Measurements from ENCODE around the gene KLF6. TPM values are rescaled to one million over a fixed set of nuclear protein-coding genes. Genes with fewer than 3 reads are reported as not detected.

The KLF6 gene
- total RNA-seq, 1 donor from 2014 or later, result 88.6 TPM

DNA sequence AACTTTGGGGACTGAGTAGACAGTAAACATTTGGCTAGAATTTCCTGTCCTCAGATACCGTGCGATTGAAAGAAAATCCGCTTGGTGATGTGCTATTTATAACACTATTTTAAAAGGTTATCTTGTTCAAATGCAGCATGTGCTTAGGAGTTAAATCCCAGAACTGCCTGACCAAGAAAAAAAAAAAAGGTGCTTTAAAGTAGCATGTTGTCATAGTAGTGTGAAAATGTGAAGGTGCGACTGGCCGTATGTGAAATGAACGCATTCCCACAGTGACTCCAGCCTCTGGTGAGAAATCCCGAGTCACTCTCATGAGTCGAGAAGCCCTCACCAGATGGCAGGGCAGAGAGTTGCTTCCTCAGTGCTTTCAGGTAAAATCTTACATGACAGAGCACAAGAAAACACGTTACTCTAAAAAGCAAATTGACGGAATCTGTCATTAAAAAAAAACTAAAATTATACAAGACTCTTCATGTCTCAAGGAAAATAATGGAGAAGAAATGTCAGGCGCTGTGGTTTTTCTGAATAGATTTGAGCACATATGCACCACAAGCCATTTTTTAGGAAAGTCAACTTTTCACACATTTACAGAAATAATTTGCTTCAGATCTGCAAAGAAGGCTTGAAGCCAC is 18.4 kb upstream of the KLF6 start:
- TF ChIP-seq, protein P1, sequence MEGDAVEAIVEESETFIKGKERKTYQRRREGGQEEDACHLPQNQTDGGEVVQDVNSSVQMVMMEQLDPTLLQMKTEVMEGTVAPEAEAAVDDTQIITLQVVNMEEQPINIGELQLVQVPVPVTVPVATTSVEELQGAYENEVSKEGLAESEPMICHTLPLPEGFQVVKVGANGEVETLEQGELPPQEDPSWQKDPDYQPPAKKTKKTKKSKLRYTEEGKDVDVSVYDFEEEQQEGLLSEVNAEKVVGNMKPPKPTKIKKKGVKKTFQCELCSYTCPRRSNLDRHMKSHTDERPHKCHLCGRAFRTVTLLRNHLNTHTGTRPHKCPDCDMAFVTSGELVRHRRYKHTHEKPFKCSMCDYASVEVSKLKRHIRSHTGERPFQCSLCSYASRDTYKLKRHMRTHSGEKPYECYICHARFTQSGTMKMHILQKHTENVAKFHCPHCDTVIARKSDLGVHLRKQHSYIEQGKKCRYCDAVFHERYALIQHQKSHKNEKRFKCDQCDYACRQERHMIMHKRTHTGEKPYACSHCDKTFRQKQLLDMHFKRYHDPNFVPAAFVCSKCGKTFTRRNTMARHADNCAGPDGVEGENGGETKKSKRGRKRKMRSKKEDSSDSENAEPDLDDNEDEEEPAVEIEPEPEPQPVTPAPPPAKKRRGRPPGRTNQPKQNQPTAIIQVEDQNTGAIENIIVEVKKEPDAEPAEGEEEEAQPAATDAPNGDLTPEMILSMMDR (IDR thresholded peaks at IDR 0.05; ENCODE audit: partially characterized antibody, unreplicated experiment), result no peak
- DNase-seq, result no peak
- Mint-ChIP-seq H3K36me3 (ENCODE audit: unreplicated experiment) (no peaks in the 10 kb centered on the region), H3K4me1 (ENCODE audit: low read depth, unreplicated experiment) (peaks cover 34% of the 10 kb centered on the region), H3K4me3 (ENCODE audit: unreplicated experiment) (no peak overlapping the region), H3K27ac (ENCODE audit: unreplicated experiment) (peak overlapping the region; percentile 67), H3K9me3 (ENCODE audit: unreplicated experiment) (peaks cover 3% of the 10 kb centered on the region), H3K27me3 (ENCODE audit: unreplicated experiment) (peaks cover 1% of the 10 kb centered on the region)

DNA sequence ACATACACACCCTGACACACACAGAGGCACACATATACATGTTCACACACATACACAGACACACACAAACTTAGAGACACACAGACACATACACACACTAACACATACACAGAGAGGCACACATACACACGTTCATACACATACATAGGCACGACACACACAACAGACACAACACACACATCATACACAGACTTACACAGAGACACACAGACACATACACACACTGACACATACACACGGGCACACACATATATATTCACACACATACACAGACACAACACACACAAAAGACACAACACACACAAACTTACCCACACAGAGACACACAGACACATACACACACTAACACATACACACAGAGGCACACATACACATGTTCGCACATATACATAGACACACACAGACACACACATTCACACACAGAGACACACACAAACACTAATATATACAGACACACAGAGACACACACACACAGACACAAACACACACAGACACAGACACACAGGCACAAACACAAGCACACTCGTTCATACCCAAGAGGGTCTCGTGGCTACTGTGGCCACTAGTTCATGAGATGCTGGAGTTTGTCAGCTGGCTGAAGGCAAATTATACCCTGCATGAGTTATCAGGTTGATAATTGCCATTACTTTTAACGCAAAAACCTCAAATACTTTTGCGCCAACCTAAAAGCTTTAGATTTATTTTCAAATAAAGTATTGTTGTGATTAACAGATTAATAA is 17.7 kb upstream of the KLF6 start:
- no peak for DNase-seq
- no peak overlapping the region for H3K27ac Mint-ChIP-seq (ENCODE audit: unreplicated experiment)
- H3K4me1 Mint-ChIP-seq (ENCODE audit: low read depth, unreplicated experiment), result peaks cover 31% of the 10 kb centered on the region
- no peak overlapping the region for H3K4me3 Mint-ChIP-seq (ENCODE audit: unreplicated experiment)
- TF ChIP-seq, protein P1 (IDR thresholded peaks at IDR 0.05; ENCODE audit: partially characterized antibody, unreplicated experiment), result no peak
- H3K9me3 Mint-ChIP-seq (ENCODE audit: unreplicated experiment), result peaks cover 1% of the 10 kb centered on the region
- H3K36me3 Mint-ChIP-seq (ENCODE audit: unreplicated experiment), result peaks cover 4% of the 10 kb centered on the region
- peaks cover 1% of the 10 kb centered on the region for H3K27me3 Mint-ChIP-seq (ENCODE audit: unreplicated experiment)

- Mint-ChIP-seq H3K27ac (ENCODE audit: unreplicated experiment) (no peak overlapping the region), H3K4me1 (ENCODE audit: low read depth, unreplicated experiment) (peaks cover 23% of the 10 kb centered on the region), H3K27me3 (ENCODE audit: unreplicated experiment) (no peaks in the 10 kb centered on the region), H3K36me3 (ENCODE audit: unreplicated experiment) (peaks cover 4% of the 10 kb centered on the region), H3K4me3 (ENCODE audit: unreplicated experiment) (no peak overlapping the region), H3K9me3 (ENCODE audit: unreplicated experiment) (peaks cover 1% of the 10 kb centered on the region)
- DNase-seq, result no peak
- TF ChIP-seq, protein P1 (IDR thresholded peaks at IDR 0.05; ENCODE audit: partially characterized antibody, unreplicated experiment), result no peak
Observed at GRCh38 chr10:3801558-3802192, 16.7 kb upstream of the KLF6 start.

GRCh38 chr10:3800586-3800985 is 15.6 kb upstream of the KLF6 start:
- TF ChIP-seq, protein P1 (IDR thresholded peaks at IDR 0.05; ENCODE audit: partially characterized antibody, unreplicated experiment), result no peak
- Mint-ChIP-seq H3K36me3 (ENCODE audit: unreplicated experiment) (peaks cover 4% of the 10 kb centered on the region), H3K9me3 (ENCODE audit: unreplicated experiment) (no peaks in the 10 kb centered on the region), H3K27me3 (ENCODE audit: unreplicated experiment) (no peaks in the 10 kb centered on the region), H3K4me3 (ENCODE audit: unreplicated experiment) (no peak overlapping the region), H3K4me1 (ENCODE audit: low read depth, unreplicated experiment) (peaks cover 17% of the 10 kb centered on the region), H3K27ac (ENCODE audit: unreplicated experiment) (no peak overlapping the region)
- DNase-seq, result no peak

GRCh38 chr10:3797750-3798149 is 12.7 kb upstream of the KLF6 start:
- TF ChIP-seq, protein P1 (IDR thresholded peaks at IDR 0.05; ENCODE audit: partially characterized antibody, unreplicated experiment), result no peak
- no peak for DNase-seq
- peaks cover 9% of the 10 kb centered on the region for H3K36me3 Mint-ChIP-seq (ENCODE audit: unreplicated experiment)
- H3K27me3 Mint-ChIP-seq (ENCODE audit: unreplicated experiment), result no peaks in the 10 kb centered on the region
- no peak overlapping the region for H3K27ac Mint-ChIP-seq (ENCODE audit: unreplicated experiment)
- H3K4me1 Mint-ChIP-seq (ENCODE audit: low read depth, unreplicated experiment), result no peaks in the 10 kb centered on the region
- no peaks in the 10 kb centered on the region for H3K9me3 Mint-ChIP-seq (ENCODE audit: unreplicated experiment)
- H3K4me3 Mint-ChIP-seq (ENCODE audit: unreplicated experiment), result no peak overlapping the region

All from glutamatergic neuron (in vitro differentiated cells).